HEK293 (cell line): Measurements from ENCODE around the gene ANK2.
A peak's percentile ranks its signal among the peaks of the same experiment; 100 is the strongest.

Experiments used
- CTCF ChIA-PET: fragments of 350-600 bp; formaldehyde crosslinking; extraction: SDS; loops from one replicate; lab custom pipeline; 2021; ENCODE audit warnings: antibody characterized with exemption; lab: Yijun Ruan, JAX
- POLR2A ChIA-PET: fragments of 300-600 bp; formaldehyde crosslinking; extraction: SDS; loops from one replicate; lab custom pipeline; 2020; ENCODE audit warnings: antibody characterized with exemption, inconsistent platforms; lab: Yijun Ruan, JAX
- H3K27ac ChIP-seq: fragments of 200-500 bp; sonication (Bioruptor generic); 2 replicates; pipeline ENCODE4 v1.5.1; 2014; ENCODE audit warnings: low read depth, low read length, control low read depth, inconsistent platforms; ENCODE audit errors: extremely low read depth
- H3K36me3 ChIP-seq, 2 experiments: fragments of 200-500 bp in 1 of 2; sonication (Bioruptor generic) in 1 of 2; 1 replicate in 1 of 2; 2 replicates in 1 of 2; pipeline ENCODE4 v1.5.1; 2014 to 2017; ENCODE audit warnings: inconsistent platforms in 2 of 2, low read length in 2 of 2; ENCODE audit not compliant: control insufficient read depth in 2 of 2, insufficient read depth in 1 of 2
- H3K4me1 ChIP-seq: fragments of 200-500 bp; sonication (Bioruptor generic); 2 replicates; pipeline ENCODE4 v1.5.1; 2014; ENCODE audit warnings: mild to moderate bottlenecking, low read length, inconsistent platforms; ENCODE audit not compliant: control insufficient read depth, insufficient read depth
- H3K4me3 ChIP-seq: 2 replicates; pipeline ENCODE4 v1.5.1; 2011; ENCODE audit warnings: low read depth, mild to moderate bottlenecking, control low read depth, low read length, moderate library complexity
- H3K9me3 ChIP-seq: fragments of 200-500 bp; sonication (Bioruptor generic); 2 replicates; pipeline ENCODE4 v1.5.1; 2014; ENCODE audit warnings: low read depth, low read length, inconsistent platforms; ENCODE audit not compliant: control insufficient read depth, insufficient read depth
- ATF2 ChIP-seq: fragments of 450-650 bp; formaldehyde crosslinking; IDR thresholded peaks from 2 replicates; pipeline ENCODE4 v1.5.1; 2016; ENCODE audit warnings: missing biosample characterization, missing genetic modification characterization, low read depth
- BCL11B ChIP-seq: fragments of 450-650 bp; formaldehyde crosslinking; IDR thresholded peaks from 2 replicates; pipeline ENCODE4 v1.5.1; 2016; ENCODE audit warnings: low read depth, missing biosample characterization, missing genetic modification characterization
- KLF1 ChIP-seq: fragments of 450-650 bp; formaldehyde crosslinking; IDR thresholded peaks from 2 replicates; pipeline ENCODE4 v1.5.1; 2016; ENCODE audit warnings: missing biosample characterization, missing genetic modification characterization
- KLF10 ChIP-seq: fragments of 450-650 bp; IDR thresholded peaks from 2 replicates; pipeline ENCODE4 v1.5.1; 2018; ENCODE audit warnings: missing biosample characterization, mild to moderate bottlenecking, missing genetic modification characterization
- PRDM4 ChIP-seq: fragments of 450-650 bp; formaldehyde crosslinking; IDR thresholded peaks from 2 replicates; pipeline ENCODE4 v1.5.1; 2017; ENCODE audit warnings: missing biosample characterization, missing genetic modification characterization
- SP7 ChIP-seq: fragments of 450-650 bp; formaldehyde crosslinking; IDR thresholded peaks from 2 replicates; pipeline ENCODE4 v1.5.1; 2016; ENCODE audit warnings: missing biosample characterization, missing genetic modification characterization
- YY1 ChIP-seq: fragments of 450-650 bp; formaldehyde crosslinking; IDR thresholded peaks from 2 replicates; pipeline ENCODE4 v1.5.1; 2018; ENCODE audit warnings: missing biosample characterization, missing genetic modification characterization
- ZBTB26 ChIP-seq: fragments of 450-650 bp; formaldehyde crosslinking; optimal IDR thresholded peaks from 2 replicates; pipeline ENCODE3; 2016; ENCODE audit warnings: missing biosample characterization, mild to moderate bottlenecking, missing genetic modification characterization
- ZBTB48 ChIP-seq: fragments of 450-650 bp; formaldehyde crosslinking; IDR thresholded peaks from 2 replicates; pipeline ENCODE4 v1.5.1; 2016; ENCODE audit warnings: missing biosample characterization, missing genetic modification characterization
- ZFP37 ChIP-seq: fragments of 450-650 bp; formaldehyde crosslinking; IDR thresholded peaks from 2 replicates; pipeline ENCODE4 v1.5.1; 2016; ENCODE audit warnings: missing biosample characterization, missing genetic modification characterization
- ZNF157 ChIP-seq: fragments of 450-650 bp; formaldehyde crosslinking; IDR thresholded peaks from 2 replicates; pipeline ENCODE4 v1.5.1; 2016; ENCODE audit warnings: missing biosample characterization, missing genetic modification characterization
- ZNF184 ChIP-seq: fragments of 450-650 bp; IDR thresholded peaks from 2 replicates; pipeline ENCODE4 v1.5.1; 2018; ENCODE audit warnings: missing biosample characterization, mild to moderate bottlenecking, missing genetic modification characterization
- ZNF214 ChIP-seq: fragments of 450-650 bp; formaldehyde crosslinking; IDR thresholded peaks from 2 replicates; pipeline ENCODE4 v1.5.1; 2017; ENCODE audit warnings: missing biosample characterization, mild to moderate bottlenecking, missing genetic modification characterization, borderline replicate concordance
- ZNF266 ChIP-seq: fragments of 450-650 bp; formaldehyde crosslinking; IDR thresholded peaks from 2 replicates; pipeline ENCODE4 v1.5.1; 2016; ENCODE audit warnings: missing biosample characterization, missing genetic modification characterization, low read depth
- ZNF280C ChIP-seq: fragments of 450-650 bp; formaldehyde crosslinking; IDR thresholded peaks from 2 replicates; pipeline ENCODE4 v1.5.1; 2016; ENCODE audit warnings: missing biosample characterization, missing genetic modification characterization
- ZNF292 ChIP-seq: fragments of 450-650 bp; formaldehyde crosslinking; IDR thresholded peaks from 2 replicates; pipeline ENCODE4 v1.5.1; 2016; ENCODE audit warnings: low read depth, missing biosample characterization, missing genetic modification characterization, borderline replicate concordance
- ZNF335 ChIP-seq: fragments of 450-650 bp; formaldehyde crosslinking; conservative IDR thresholded peaks from 2 replicates; pipeline ENCODE4 v1.5.1; 2016; ENCODE audit warnings: missing biosample characterization, missing genetic modification characterization
- ZNF341 ChIP-seq: fragments of 450-650 bp; formaldehyde crosslinking; IDR thresholded peaks from 2 replicates; pipeline ENCODE4; 2016; ENCODE audit warnings: low read depth, missing biosample characterization, missing genetic modification characterization
- ZNF354C ChIP-seq: fragments of 450-650 bp; formaldehyde crosslinking; IDR thresholded peaks from 2 replicates; pipeline ENCODE4 v1.5.1; 2016; ENCODE audit warnings: missing biosample characterization, missing genetic modification characterization, low read depth, borderline replicate concordance
- ZNF366 ChIP-seq: fragments of 450-650 bp; formaldehyde crosslinking; conservative IDR thresholded peaks from 2 replicates; pipeline ENCODE4 v1.5.1; 2016; ENCODE audit warnings: missing biosample characterization, missing genetic modification characterization
- ZNF416 ChIP-seq: fragments of 450-650 bp; formaldehyde crosslinking; IDR thresholded peaks from 2 replicates; pipeline ENCODE4 v1.5.1; 2016; ENCODE audit warnings: missing biosample characterization, missing genetic modification characterization
- ZNF513 ChIP-seq: fragments of 450-650 bp; IDR thresholded peaks from 2 replicates; pipeline ENCODE4 v1.5.1; 2018; ENCODE audit warnings: missing biosample characterization, missing genetic modification characterization
- ZNF529 ChIP-seq: fragments of 450-650 bp; formaldehyde crosslinking; IDR thresholded peaks from 2 replicates; pipeline ENCODE4 v1.5.1; 2017; ENCODE audit warnings: missing genetic modification characterization, missing biosample characterization; ENCODE audit not compliant: insufficient replicate concordance
- ZNF596 ChIP-seq: fragments of 450-650 bp; IDR thresholded peaks from 2 replicates; pipeline ENCODE4 v1.5.0; 2018; ENCODE audit warnings: missing biosample characterization, mild to moderate bottlenecking, missing genetic modification characterization, moderate library complexity
- ZNF600 ChIP-seq: fragments of 450-650 bp; formaldehyde crosslinking; IDR thresholded peaks from 2 replicates; pipeline ENCODE4 v1.5.1; 2016; ENCODE audit warnings: missing biosample characterization, missing genetic modification characterization
- ZNF610 ChIP-seq: fragments of 450-650 bp; formaldehyde crosslinking; IDR thresholded peaks from 2 replicates; pipeline ENCODE4 v1.5.1; 2016; ENCODE audit warnings: missing biosample characterization, missing genetic modification characterization, borderline replicate concordance
- ZSCAN4 ChIP-seq: fragments of 450-650 bp; formaldehyde crosslinking; IDR thresholded peaks from 2 replicates; pipeline ENCODE4 v1.5.1; 2017; ENCODE audit warnings: missing biosample characterization, missing genetic modification characterization

Gene ANK2

GRCh38 chr4:113049421-113050370 is at the start of gene ANK2:
Gene ANK2 (plus strand): TSS chr4:113049653. CDS start chr4:113049729, 76 bp downstream.
- Histone ChIP-seq H3K4me3 (peak within 1 kb of the TSS; percentile 18), H3K9me3 (no peaks in the 10 kb centered on the region), H3K36me3 (no peaks in the 10 kb centered on the region), H3K27ac (no peak within 1 kb of the TSS), H3K4me1 (peaks cover 11% of the 10 kb centered on the region)
- CTCF ChIA-PET = no interaction called here
- POLR2A ChIA-PET = no interaction called here
- TF ChIP-seq ZNF341 (tag by site-specific recombination) = no peak
- TF ChIP-seq ZFP37 = no peak
- 0 out of 2 replicates have a peak, but pooled peaks have one; percentile 26 for TF ChIP-seq ZNF513
- TF ChIP-seq ZNF157 (tag by site-specific recombination) = no peak
- peak; percentile 57 for TF ChIP-seq ZNF600 (tag by site-specific recombination)
- no peak for TF ChIP-seq ZNF529
- no peak for TF ChIP-seq ZBTB48 (tag by site-specific recombination)
- no peak for TF ChIP-seq ZNF184 (tag by site-specific recombination)
- TF ChIP-seq ZSCAN4 = peak; percentile 74
- no peak for TF ChIP-seq PRDM4 (tag by site-specific recombination)
- TF ChIP-seq ZNF214 (tag by site-specific recombination) = no peak
- no peak for TF ChIP-seq ZNF596 (tag by site-specific recombination)
- TF ChIP-seq KLF1 (tag by site-specific recombination) = no peak
- TF ChIP-seq ZNF292 (tag by site-specific recombination) = no peak
- TF ChIP-seq ZNF335 (tag by site-specific recombination) = peak; percentile 41; the same call in 1 of the 2 replicates
- TF ChIP-seq ZBTB26 (tag by site-specific recombination) = peak; percentile 24
- TF ChIP-seq ZNF366 (tag by site-specific recombination) = peak; percentile 30; the same call in 1 of the 2 replicates
- no peak for TF ChIP-seq ZNF280C (tag by site-specific recombination)
- no peak for TF ChIP-seq ZNF354C (tag by site-specific recombination)
- TF ChIP-seq YY1 = no peak
- peak; percentile 40; the same call in 1 of the 2 replicates for TF ChIP-seq KLF10 (tag by site-specific recombination)
- no peak for TF ChIP-seq ZNF416
- no peak for TF ChIP-seq SP7 (tag by site-specific recombination)
- TF ChIP-seq ATF2 (tag by site-specific recombination) = no peak
- no peak for TF ChIP-seq ZNF266 (tag by site-specific recombination)
- no peak for TF ChIP-seq BCL11B (tag by site-specific recombination)
- no peak for TF ChIP-seq ZNF610 (tag by site-specific recombination)
